ENCODE results near the gene OGFOD3.
"Not testable (repeated sequence)": the region's sequence is repeated elsewhere in the genome, so short reads cannot be mapped to it uniquely, and the experiment has no call there.

The OGFOD3 gene

GRCh38 chr17:82463391-82463790 lies 45.0 kb upstream of the OGFOD3 start:
- H3K4me1 ChIP-seq (ENCODE audit: insufficient read depth, poor library complexity, severe bottlenecking) = peaks cover 4% of the 10 kb centered on the region
- no peaks in the 10 kb centered on the region for H3K9me3 ChIP-seq (ENCODE audit: severe bottlenecking)
- DNase-seq (ENCODE audit: low spot score) (no peak), ATAC-seq (ENCODE audit: low read depth) (no peak)
- H3K4me3 ChIP-seq (ENCODE audit: severe bottlenecking) = no peak overlapping the region
- H3K27ac ChIP-seq (ENCODE audit: poor library complexity, severe bottlenecking) = no peak overlapping the region
- TF ChIP-seq CTCF (IDR thresholded peaks at IDR 0.05; ENCODE audit: poor library complexity, severe bottlenecking) = no peak
- H3K27me3 ChIP-seq (ENCODE audit: insufficient read depth, poor library complexity, severe bottlenecking) = no peaks in the 10 kb centered on the region
- H3K36me3 ChIP-seq (ENCODE audit: low read depth) = peaks cover 33% of the 10 kb centered on the region

- Histone ChIP-seq H3K36me3 (ENCODE audit: low read depth) (peaks cover 32% of the 10 kb centered on the region), H3K4me1 (ENCODE audit: insufficient read depth, poor library complexity, severe bottlenecking) (peaks cover 11% of the 10 kb centered on the region), H3K4me3 (ENCODE audit: severe bottlenecking) (no peak overlapping the region), H3K27me3 (ENCODE audit: insufficient read depth, poor library complexity, severe bottlenecking) (no peaks in the 10 kb centered on the region), H3K9me3 (ENCODE audit: severe bottlenecking) (no peaks in the 10 kb centered on the region), H3K27ac (ENCODE audit: poor library complexity, severe bottlenecking) (no peak overlapping the region)
- no peak for DNase-seq (ENCODE audit: low spot score)
- ATAC-seq (ENCODE audit: low read depth) = no peak
- TF ChIP-seq CTCF (IDR thresholded peaks at IDR 0.05; ENCODE audit: poor library complexity, severe bottlenecking) = no peak
These were observed 43.6 kb upstream of the OGFOD3 start for GRCh38 chr17:82461827-82462524.

- not testable (repeated sequence) for H3K4me3 ChIP-seq (ENCODE audit: severe bottlenecking); ATAC-seq (ENCODE audit: low read depth); H3K27ac ChIP-seq (ENCODE audit: poor library complexity, severe bottlenecking); H3K9me3 ChIP-seq (ENCODE audit: severe bottlenecking); H3K27me3 ChIP-seq (ENCODE audit: insufficient read depth, poor library complexity, severe bottlenecking); DNase-seq (ENCODE audit: low spot score)
- H3K36me3 ChIP-seq (ENCODE audit: low read depth) = peaks cover 25% of the 10 kb centered on the region
- H3K4me1 ChIP-seq (ENCODE audit: insufficient read depth, poor library complexity, severe bottlenecking) = peaks cover 11% of the 10 kb centered on the region
These were observed 41.5 kb upstream of the OGFOD3 start for GRCh38 chr17:82459936-82460335.

- H3K4me3 ChIP-seq (ENCODE audit: severe bottlenecking) = peak overlapping the region; percentile 88
- no peak for TF ChIP-seq CTCF (IDR thresholded peaks at IDR 0.05; ENCODE audit: poor library complexity, severe bottlenecking)
- no peak for ATAC-seq (ENCODE audit: low read depth)
- peaks cover 11% of the 10 kb centered on the region for H3K4me1 ChIP-seq (ENCODE audit: insufficient read depth, poor library complexity, severe bottlenecking)
- H3K27me3 ChIP-seq (ENCODE audit: insufficient read depth, poor library complexity, severe bottlenecking) = no peaks in the 10 kb centered on the region
- peak; percentile 65 for DNase-seq (ENCODE audit: low spot score)
- H3K27ac ChIP-seq (ENCODE audit: poor library complexity, severe bottlenecking) = peak overlapping the region; percentile 87
- H3K9me3 ChIP-seq (ENCODE audit: severe bottlenecking) = no peaks in the 10 kb centered on the region
- H3K36me3 ChIP-seq (ENCODE audit: low read depth) = peaks cover 16% of the 10 kb centered on the region
These were observed 40.6 kb upstream of the OGFOD3 start for GRCh38 chr17:82458885-82459424.

- Histone ChIP-seq H3K27me3 (ENCODE audit: insufficient read depth, poor library complexity, severe bottlenecking) (no peaks in the 10 kb centered on the region), H3K9me3 (ENCODE audit: severe bottlenecking) (no peaks in the 10 kb centered on the region), H3K36me3 (ENCODE audit: low read depth) (peaks cover 16% of the 10 kb centered on the region), H3K27ac (ENCODE audit: poor library complexity, severe bottlenecking) (peak within 1 kb of the TSS; percentile 87), H3K4me3 (ENCODE audit: severe bottlenecking) (peak within 1 kb of the TSS; percentile 88), H3K4me1 (ENCODE audit: insufficient read depth, poor library complexity, severe bottlenecking) (peaks cover 11% of the 10 kb centered on the region)
- DNase-seq (ENCODE audit: low spot score) (peak; percentile 99), ATAC-seq (ENCODE audit: low read depth) (peak; percentile 98)
- no peak for TF ChIP-seq CTCF (IDR thresholded peaks at IDR 0.05; ENCODE audit: poor library complexity, severe bottlenecking)
These were observed 39.9 kb upstream of the OGFOD3 start, which contains the start of gene NARF for GRCh38 chr17:82458179-82458884. TSS of gene NARF (plus strand) at chr17:82458741. CDS start at chr17:82458804, 63 bp downstream.
